ENCODE measurements around the gene TGFB1I1.
A peak's percentile ranks its signal among the peaks of the same experiment; 100 is the strongest.
"Not testable (repeated sequence)": the region's sequence is repeated elsewhere in the genome, so short reads cannot be mapped to it uniquely, and the experiment has no call there.

TGFB1I1 gene

DNA sequence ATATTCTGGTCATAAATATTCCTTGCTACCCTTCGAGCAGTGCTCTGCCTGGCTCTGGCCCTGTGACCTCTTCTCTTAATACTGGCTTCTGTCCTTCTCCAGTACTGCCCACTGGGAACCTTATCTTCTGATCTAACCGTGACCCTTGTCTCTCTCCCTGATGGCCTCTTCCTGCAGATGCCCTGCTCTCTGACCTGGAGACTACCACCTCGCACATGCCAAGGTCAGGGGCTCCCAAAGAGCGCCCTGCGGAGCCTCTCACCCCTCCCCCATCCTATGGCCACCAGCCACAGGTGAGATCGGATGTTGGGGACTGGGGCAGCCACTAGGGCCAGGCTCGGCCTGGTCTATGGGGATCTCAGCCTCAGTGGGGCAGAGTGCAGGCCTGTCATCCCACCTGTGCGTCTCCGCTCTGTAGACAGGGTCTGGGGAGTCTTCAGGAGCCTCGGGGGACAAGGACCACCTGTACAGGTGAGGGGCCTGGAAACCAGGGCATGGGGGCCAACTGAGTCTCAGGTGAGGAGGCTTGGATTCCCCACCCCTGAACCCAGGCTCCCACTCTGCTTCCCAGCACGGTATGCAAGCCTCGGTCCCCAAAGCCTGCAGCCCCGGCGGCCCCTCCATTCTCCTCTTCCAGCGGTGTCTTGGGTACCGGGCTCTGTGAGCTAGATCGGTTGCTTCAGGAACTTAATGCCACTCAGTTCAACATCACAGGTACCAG, 1.5 kb downstream of the TGFB1I1 start:
- Mint-ChIP-seq H3K27ac (no peak overlapping the region), H3K9me3 (no peaks in the 10 kb centered on the region), H3K4me1 (peaks cover 39% of the 10 kb centered on the region), H3K4me3 (no peak overlapping the region), H3K27me3 (peaks cover 44% of the 10 kb centered on the region), H3K36me3 (no peaks in the 10 kb centered on the region)
- ATAC-seq = no peak

DNA sequence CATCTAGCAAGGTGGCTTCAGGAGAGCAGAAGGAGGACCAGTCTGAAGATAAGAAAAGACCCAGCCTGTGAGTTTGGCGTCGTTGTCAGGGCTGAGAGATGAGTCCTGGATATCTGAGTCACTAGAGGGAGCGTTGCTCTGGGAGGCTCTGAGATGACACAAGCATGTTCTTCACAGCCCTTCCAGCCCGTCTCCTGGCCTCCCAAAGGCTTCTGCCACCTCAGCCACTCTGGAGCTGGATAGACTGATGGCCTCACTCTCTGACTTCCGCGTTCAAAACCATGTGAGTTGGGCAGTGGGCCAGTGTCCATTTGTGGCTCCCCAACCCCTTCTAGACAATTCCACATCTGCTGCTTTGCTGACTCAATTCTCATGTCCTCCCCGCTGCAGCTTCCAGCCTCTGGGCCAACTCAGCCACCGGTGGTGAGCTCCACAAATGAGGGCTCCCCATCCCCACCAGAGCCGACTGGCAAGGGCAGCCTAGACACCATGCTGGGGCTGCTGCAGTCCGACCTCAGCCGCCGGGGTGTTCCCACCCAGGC, 2.3 kb downstream of the TGFB1I1 start:
- Mint-ChIP-seq H3K9me3 (no peaks in the 10 kb centered on the region), H3K4me1 (peaks cover 39% of the 10 kb centered on the region), H3K27me3 (peaks cover 44% of the 10 kb centered on the region), H3K27ac (no peak overlapping the region), H3K36me3 (no peaks in the 10 kb centered on the region), H3K4me3 (no peak overlapping the region)
- ATAC-seq = no peak

DNA sequence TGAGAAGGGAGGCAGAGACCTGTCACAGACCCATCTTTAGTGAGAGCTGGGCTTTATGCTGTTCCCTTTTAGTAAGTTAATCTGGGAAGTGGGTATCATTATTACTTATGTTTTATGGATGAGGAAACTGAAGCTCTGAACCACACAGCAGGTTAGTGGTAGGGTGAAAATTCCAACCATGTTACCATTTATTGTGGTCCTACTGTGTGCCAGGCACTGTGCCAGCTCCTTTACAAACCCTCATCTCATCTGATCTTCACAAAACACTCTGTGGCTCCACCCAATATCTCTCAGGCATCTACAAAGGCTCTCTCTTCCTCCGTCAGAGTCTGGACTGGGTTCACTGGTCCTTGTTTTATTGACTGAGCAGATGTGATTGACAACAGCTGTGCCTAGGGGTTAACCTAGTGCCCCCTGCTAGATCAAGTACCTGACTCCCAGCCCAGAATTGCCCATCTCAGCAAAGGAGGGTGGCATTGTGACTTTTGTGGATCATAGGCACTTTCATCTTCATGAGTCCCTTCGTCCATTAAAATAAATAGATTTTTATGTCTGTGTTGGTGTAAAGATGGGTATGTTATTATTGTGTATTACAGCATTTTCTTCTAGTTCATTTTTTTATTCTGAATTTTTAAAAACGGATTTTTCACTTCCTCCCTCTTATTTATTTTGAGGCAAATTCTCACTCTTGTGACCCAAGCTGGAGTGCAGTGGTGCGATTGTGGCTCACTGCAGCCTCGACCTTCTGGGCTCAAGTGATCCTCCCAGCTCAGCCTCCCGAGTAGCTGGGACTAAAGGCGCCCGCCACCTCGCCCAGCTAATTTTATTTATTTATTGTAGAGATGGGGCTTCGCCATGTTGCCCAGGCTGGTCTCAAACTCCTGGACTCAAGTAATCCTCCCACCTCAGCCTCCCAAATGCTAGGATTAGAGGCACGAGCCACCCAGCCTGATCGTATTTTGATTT, 3.1 kb downstream of the TGFB1I1 start:
- Mint-ChIP-seq H3K27me3 (peaks cover 44% of the 10 kb centered on the region), H3K9me3 (no peaks in the 10 kb centered on the region), H3K27ac (no peak overlapping the region), H3K4me3 (no peak overlapping the region), H3K36me3 (no peaks in the 10 kb centered on the region), H3K4me1 (peaks cover 39% of the 10 kb centered on the region)
- ATAC-seq = no peak

DNA sequence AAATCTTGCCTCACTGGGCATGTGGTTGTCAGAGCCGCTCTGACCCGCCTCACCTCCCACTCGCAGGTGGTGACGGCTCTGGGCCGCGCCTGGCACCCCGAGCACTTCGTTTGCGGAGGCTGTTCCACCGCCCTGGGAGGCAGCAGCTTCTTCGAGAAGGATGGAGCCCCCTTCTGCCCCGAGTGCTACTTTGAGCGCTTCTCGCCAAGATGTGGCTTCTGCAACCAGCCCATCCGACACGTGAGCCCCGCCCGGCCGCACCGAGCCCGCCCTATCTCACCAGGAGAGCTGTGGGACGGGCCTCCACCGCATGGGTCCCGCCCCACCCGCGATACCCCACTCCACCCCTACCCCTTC, 4.0 kb downstream of the TGFB1I1 start:
- H3K4me1 Mint-ChIP-seq = peaks cover 38% of the 10 kb centered on the region
- peaks cover 42% of the 10 kb centered on the region for H3K27me3 Mint-ChIP-seq
- no peak overlapping the region for H3K27ac Mint-ChIP-seq
- no peak for ATAC-seq
- no peaks in the 10 kb centered on the region for H3K36me3 Mint-ChIP-seq
- peak overlapping the region; percentile 87 for H3K4me3 Mint-ChIP-seq
- no peaks in the 10 kb centered on the region for H3K9me3 Mint-ChIP-seq

DNA sequence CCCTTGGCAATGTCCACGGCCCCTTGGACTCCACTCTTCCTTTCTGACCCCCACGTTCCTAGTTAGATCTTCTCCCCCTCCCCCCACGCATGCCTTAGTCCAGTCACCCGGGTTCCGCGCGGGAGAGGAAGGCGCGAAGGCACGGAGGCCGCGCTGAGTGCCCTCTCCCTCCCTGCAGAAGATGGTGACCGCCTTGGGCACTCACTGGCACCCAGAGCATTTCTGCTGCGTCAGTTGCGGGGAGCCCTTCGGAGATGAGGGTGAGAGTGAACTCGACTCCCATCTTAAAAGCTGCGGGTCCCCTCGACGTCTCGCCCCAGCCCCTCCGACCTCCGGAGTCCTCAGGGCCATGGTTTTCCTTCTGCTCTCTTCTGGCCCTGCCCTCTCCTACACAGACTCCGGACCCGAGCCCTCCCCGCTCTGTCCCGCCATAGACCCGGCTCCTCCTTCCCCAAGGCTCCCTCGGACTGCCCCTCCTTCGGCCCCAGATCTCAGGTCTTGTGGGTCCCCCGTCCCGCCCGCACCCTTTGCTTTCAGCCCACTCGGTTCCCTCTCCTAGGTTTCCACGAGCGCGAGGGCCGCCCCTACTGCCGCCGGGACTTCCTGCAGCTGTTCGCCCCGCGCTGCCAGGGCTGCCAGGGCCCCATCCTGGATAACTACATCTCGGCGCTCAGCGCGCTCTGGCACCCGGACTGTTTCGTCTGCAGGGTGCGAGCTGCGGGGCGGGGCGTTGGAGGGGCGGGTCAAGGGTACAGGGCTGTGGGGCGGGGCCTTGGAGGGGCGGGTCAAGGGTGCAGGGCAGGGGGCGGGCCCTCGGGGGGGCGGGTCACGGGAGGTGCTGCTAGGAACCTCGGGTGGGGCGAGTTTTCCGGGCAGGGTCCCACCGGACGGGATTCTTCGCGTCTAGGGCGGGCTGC, 4.6 kb downstream of the TGFB1I1 start:
- peaks cover 31% of the 10 kb centered on the region for H3K4me1 Mint-ChIP-seq
- H3K27ac Mint-ChIP-seq = peak overlapping the region; percentile 25
- peaks cover 36% of the 10 kb centered on the region for H3K27me3 Mint-ChIP-seq

DNA sequence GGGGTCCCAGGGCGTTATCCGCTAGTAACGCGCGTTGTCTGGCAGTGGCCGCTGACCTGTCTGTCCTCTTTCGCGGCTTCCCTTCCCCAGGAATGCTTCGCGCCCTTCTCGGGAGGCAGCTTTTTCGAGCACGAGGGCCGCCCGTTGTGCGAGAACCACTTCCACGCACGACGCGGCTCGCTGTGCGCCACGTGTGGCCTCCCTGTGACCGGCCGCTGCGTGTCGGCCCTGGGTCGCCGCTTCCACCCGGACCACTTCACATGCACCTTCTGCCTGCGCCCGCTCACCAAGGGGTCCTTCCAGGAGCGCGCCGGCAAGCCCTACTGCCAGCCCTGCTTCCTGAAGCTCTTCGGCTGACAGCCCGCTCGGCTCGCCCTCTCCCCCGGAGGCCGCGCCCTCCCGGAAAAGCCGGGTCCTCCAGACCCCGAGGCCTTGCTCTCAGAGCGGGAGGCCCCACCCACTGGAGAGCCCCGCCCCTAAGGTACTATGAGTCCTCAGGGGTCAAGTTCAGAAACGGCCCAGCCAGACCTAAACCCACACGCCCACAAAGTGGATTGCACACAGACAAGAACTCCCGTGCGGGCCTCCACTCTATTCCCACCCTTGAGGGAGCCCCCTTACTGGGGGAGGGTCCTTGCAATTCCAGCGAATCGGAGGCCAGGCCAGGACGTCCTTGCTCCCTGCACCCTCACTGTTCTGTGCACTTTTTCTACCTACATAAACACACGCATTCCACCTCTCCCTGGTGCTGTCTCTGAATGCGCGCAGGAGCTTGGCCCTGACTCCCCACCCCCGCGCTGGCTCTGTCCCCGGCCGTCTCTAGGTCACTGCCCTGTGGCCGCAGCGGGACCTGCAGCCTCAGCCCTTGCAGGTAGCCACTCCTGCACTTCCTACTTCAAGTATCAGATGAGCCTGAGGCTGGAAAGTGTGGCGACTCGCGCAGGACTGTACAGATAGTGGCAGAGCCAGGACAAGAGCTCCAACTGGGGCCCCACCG, 5.6 kb downstream of the TGFB1I1 start:
- Mint-ChIP-seq H3K9me3 (no peaks in the 10 kb centered on the region), H3K4me1 (peaks cover 25% of the 10 kb centered on the region), H3K27ac (peak overlapping the region; percentile 40), H3K27me3 (peaks cover 37% of the 10 kb centered on the region), H3K36me3 (no peaks in the 10 kb centered on the region), H3K4me3 (peak overlapping the region; percentile 68)
- ATAC-seq = peak; percentile 53

More for the DNA sequence above, 4.6 kb downstream of the TGFB1I1 start:
- Mint-ChIP-seq H3K4me3 (peak overlapping the region; percentile 87), H3K36me3 (no peaks in the 10 kb centered on the region), H3K9me3 (no peaks in the 10 kb centered on the region)
- peak; percentile 90 for ATAC-seq

DNA sequence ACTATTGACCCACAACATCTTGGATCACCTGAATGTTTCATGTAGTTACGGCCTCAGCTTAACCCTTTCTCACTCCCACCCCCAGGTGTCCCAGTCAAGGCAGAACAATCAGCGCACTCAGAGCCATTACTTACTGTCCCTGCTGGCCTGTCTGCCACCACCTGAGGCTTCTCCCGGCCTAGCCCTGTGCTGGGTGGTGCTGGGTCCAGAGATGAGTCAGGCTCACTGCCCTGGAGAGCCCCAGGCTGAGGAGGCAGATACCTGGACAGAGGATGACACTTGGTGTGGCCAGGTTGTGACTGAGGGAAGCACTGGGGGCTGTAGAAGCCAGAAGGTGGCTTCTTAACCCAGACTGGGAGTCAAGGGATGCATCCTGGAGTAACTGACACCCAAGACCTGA, 7.0 kb downstream of the TGFB1I1 start:
- Mint-ChIP-seq H3K4me1 (peaks cover 22% of the 10 kb centered on the region), H3K27me3 (peaks cover 29% of the 10 kb centered on the region), H3K36me3 (no peaks in the 10 kb centered on the region), H3K27ac (no peak overlapping the region), H3K9me3 (no peaks in the 10 kb centered on the region), H3K4me3 (no peak overlapping the region)
- ATAC-seq = no peak

DNA sequence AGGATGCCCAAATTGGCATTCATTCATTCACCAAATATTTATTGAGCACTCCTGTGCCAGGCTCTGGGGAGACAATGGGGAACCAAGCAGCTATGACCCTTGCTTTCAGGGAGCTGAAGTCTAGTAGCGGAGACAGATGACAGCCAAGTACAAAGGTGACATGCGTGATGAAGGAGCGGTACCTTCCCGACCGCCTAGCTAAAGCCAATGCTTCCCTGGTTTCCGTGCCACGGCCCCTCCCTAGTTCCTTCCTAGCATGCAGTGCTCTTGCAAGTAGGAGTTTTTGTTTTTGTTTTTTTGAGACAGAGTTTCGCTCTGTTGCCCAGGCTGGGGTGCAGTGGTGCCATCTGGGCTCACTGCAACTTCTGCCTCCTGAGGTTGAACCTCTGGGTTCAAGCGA, 7.8 kb downstream of the TGFB1I1 start:
- no peak overlapping the region for H3K4me3 Mint-ChIP-seq
- H3K27ac Mint-ChIP-seq = no peak overlapping the region
- H3K9me3 Mint-ChIP-seq = no peaks in the 10 kb centered on the region
- peaks cover 36% of the 10 kb centered on the region for H3K27me3 Mint-ChIP-seq
- H3K4me1 Mint-ChIP-seq = peaks cover 22% of the 10 kb centered on the region
- no peaks in the 10 kb centered on the region for H3K36me3 Mint-ChIP-seq
- ATAC-seq = no peak

DNA sequence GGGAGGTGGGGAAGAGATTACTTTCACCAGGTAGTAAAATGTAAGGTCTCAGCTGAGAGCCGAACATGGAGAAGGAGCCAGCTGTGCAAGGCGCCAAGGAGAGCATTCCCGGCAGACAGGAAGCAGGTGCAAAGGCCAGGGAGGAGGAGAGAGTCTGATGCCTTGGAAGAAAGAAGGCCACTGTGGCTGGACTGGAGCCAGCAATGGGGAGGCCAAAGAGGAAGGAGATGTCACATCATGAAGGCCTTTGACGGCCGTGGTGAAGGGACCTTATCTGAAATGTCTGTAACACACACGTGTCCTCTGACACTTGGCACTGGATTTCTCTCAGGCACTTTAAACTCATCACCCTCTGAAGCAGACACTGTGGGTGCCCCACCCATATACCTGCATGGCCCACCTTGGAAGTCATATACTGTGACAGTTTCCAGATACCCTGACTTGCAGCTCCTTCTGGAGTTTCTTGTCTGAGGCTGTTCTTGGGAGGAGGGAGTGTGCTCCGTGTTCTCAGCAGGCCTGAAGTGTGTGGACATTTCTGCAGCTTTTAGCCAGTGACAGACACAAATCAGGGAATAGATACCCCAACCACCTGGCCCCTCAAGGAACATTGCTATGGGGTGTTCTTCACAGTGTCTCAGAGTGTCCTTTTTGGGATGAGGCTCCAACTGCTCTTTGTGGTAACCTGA, 9.0 kb downstream of the TGFB1I1 start:
- ATAC-seq = no peak
- H3K9me3 Mint-ChIP-seq = no peaks in the 10 kb centered on the region
- no peak overlapping the region for H3K4me3 Mint-ChIP-seq
- no peak overlapping the region for H3K27ac Mint-ChIP-seq
- peaks cover 49% of the 10 kb centered on the region for H3K27me3 Mint-ChIP-seq
- H3K4me1 Mint-ChIP-seq = peaks cover 20% of the 10 kb centered on the region
- no peaks in the 10 kb centered on the region for H3K36me3 Mint-ChIP-seq

DNA sequence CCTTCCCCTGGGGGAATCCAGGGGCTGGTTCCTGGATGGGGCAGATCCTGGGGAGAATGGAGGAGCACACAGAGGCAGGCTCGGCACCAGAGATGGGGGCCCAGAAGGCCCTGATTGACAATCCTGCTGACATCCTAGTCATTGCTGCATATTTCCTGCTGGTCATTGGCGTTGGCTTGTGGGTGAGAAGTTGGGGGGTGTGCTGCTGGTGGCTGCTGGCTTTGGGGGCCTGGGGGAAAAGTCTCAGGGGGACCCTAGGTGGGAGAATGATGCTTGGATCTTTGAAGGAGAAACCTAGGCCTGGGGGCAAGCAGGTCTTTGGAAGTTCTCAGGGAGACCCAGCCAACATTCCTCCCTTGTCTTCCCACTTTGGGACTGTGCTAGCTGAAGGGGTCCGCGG, 11.1 kb downstream of the TGFB1I1 start, which contains the start of gene SLC5A2:
TSS of gene SLC5A2 (plus strand) at position 43 of the 400 bp plus-strand sequence. CDS start at position 57, 14 bp downstream.
- no peak for ATAC-seq
- Mint-ChIP-seq H3K27ac (no peak within 1 kb of the TSS), H3K4me3 (no peak within 1 kb of the TSS), H3K36me3 (no peaks in the 10 kb centered on the region), H3K4me1 (peaks cover 10% of the 10 kb centered on the region), H3K9me3 (no peaks in the 10 kb centered on the region), H3K27me3 (peaks cover 36% of the 10 kb centered on the region)

DNA sequence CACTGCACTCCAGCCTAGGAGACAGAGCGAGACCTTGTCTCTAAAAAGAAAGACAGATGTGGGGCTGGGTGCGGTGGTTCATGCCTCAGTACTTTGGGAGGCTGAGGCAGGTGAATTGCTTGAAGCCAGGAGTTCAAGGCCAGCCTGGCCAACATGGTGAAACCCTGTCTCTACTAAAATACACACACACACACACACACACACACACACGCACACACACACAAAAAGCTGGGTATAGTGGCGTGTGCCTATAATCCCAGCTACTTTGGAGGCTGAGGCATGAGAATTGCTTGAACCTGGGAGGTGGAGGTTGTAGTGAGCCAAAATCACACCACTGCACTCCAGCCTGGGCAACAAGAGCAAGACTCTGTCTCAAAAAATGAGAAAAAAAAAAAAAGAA, 12.1 kb downstream of the TGFB1I1 start:
- peaks cover 34% of the 10 kb centered on the region for H3K27me3 Mint-ChIP-seq
- not testable (repeated sequence) for ATAC-seq, H3K27ac Mint-ChIP-seq, H3K4me1 Mint-ChIP-seq, H3K9me3 Mint-ChIP-seq, H3K4me3 Mint-ChIP-seq, H3K36me3 Mint-ChIP-seq

DNA sequence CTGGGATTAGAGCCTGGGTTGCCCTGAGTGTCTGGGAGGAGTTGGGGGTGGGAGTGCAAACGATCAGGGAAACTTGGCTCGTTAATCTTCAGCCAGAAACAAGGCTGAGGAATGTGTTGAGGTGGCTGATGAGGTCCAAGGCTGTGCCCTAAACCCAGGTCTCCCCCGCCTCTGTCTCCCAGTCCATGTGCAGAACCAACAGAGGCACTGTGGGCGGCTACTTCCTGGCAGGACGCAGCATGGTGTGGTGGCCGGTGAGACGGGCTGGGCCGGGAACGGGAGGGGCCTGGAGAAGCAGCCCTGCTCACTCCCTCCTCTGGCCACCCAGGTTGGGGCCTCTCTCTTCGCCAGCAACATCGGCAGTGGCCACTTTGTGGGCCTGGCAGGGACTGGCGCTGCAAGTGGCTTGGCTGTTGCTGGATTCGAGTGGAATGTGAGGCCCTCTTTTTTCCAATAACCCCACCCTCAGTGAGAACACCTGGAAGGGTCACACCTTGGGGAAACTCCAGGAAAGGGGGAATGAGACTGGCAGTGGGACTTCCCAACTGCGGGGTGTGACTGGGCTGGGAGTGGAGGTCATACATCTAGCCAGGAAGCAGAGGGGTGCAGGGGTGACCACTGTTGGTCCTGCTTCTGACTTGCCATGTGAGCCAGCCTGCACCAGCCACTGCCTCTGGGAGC, 12.7 kb downstream of the TGFB1I1 start:
- no peak overlapping the region for H3K4me3 Mint-ChIP-seq
- no peak for ATAC-seq

DNA sequence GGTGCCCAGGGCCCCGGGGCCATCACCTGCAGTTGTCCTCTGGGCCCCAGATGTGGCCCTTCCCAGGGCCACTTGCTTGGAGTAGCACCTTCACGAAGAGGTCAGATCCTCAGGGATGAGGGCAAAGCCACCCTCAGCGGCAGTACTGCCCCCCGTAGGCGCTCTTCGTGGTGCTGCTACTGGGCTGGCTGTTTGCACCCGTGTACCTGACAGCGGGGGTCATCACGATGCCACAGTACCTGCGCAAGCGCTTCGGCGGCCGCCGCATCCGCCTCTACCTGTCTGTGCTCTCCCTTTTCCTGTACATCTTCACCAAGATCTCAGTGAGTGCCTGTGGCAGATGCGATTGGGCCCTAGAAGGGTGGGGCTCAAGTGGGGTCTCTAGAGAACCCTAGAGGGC, 13.6 kb downstream of the TGFB1I1 start:
- H3K9me3 Mint-ChIP-seq = no peaks in the 10 kb centered on the region
- no peak overlapping the region for H3K27ac Mint-ChIP-seq
- peaks cover 9% of the 10 kb centered on the region for H3K4me1 Mint-ChIP-seq
- H3K4me3 Mint-ChIP-seq = peak overlapping the region; percentile 29
- H3K27me3 Mint-ChIP-seq = peaks cover 34% of the 10 kb centered on the region
- peaks cover 10% of the 10 kb centered on the region for H3K36me3 Mint-ChIP-seq
- ATAC-seq = no peak

More for the DNA sequence above, 12.7 kb downstream of the TGFB1I1 start:
- no peaks in the 10 kb centered on the region for H3K9me3 Mint-ChIP-seq
- peaks cover 9% of the 10 kb centered on the region for H3K4me1 Mint-ChIP-seq
- peaks cover 4% of the 10 kb centered on the region for H3K36me3 Mint-ChIP-seq
- H3K27me3 Mint-ChIP-seq = peaks cover 34% of the 10 kb centered on the region
- no peak overlapping the region for H3K27ac Mint-ChIP-seq

Data from stimulated activated memory B cell treated with anti-CD40 and anti-IgM and Interleukin-4, amounts not matched to agents 10 μg/mL and 1 μg/mL and 100 μg/mL, for 72 hours (primary cell).